ENCODE results near the gene MAZ. TPM values are rescaled to one million over a fixed set of nuclear protein-coding genes. Genes with fewer than 3 reads are reported as not detected.
"Not testable (repeated sequence)": the region's sequence is repeated elsewhere in the genome, so short reads cannot be mapped to it uniquely, and the experiment has no call there.

MAZ gene
- total RNA-seq, 1 donor from 2014 or later, result 161 TPM

GRCh38 chr16:29825145-29826044 is 19.1 kb downstream of the MAZ start:
- peak; percentile 61 for DNase-seq (ENCODE audit: low read depth)

DNA sequence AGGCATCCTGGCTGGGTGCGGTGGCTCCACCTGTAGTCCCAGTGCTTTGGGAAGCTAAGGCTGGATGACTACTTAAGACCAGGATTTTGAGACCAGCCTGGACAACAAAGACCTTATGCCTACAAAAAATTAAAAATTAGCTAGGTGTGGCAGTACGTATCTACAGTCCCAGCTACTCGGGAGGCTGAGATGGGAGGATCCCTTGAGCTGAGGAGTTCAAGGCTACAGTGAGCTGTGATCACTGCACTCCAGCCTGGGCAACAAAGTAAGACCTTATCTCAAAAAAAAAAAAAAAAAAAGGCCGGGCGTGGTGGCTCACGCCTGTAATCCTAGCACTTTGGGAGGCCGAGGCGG is 20.0 kb downstream of the MAZ start:
- DNase-seq (ENCODE audit: low read depth), result no peak

DNA sequence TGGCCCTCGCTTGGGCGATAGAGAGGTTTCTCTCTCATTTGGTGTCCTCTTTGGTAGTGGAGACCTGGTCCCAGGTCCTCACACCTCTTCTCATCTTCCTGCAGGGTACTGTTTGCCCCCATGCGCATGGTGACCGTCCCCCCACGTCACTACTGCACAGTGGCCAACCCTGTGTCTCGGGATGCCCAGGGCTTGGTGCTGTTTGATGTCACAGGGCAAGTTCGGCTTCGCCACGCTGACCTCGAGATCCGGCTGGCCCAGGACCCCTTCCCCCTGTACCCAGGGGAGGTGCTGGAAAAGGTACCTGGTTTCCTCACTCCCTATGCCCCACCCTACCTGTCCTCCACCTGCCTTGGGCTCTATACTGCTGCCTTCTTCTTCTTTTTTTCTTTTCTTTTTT is 24.4 kb downstream of the MAZ start:
- no peak for DNase-seq (ENCODE audit: low read depth)

GRCh38 chr16:29831490-29831889 is 25.2 kb downstream of the MAZ start:
- DNase-seq (ENCODE audit: low read depth), result no peak

DNA sequence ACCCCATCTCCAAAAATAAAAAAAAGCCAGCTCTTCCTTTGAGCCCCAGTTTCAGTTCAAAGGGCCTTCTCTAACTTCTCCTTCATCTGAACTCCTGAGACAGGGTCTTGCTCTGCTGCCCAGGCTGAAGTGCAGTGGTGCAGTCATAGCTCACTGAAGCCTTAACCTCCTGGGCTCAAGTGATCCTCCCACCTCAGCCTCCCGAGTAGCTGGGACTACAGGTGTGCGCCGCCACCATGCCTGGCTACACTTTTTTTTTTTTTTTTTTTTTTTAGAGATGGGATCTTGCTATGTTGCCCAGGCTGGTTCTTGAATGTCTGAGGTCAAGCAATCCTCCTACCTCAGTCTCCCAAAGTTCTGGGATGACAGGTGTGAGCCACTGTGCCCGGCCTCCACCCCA is 26.9 kb downstream of the MAZ start:
- not testable (repeated sequence) for DNase-seq (ENCODE audit: low read depth)

DNA sequence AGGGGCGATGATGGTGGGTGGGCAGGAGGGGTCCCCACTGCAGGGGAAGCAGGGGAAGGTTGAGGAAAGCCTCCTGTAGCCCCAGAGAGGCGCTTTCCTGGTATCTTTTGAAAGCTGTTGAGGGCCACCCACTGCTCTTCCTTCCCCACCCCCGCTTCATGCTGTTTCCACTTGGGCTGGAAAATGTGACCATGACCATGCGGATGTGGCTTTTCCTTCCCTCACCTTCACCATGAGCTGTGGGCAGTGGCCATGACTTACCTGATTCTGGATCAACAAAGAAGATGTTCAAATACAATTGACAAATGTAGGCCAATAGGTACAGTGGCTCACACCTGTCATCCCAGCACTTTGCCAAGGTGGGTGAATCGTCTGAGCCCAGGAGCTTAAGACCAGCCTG is 27.8 kb downstream of the MAZ start:
- no peak for DNase-seq (ENCODE audit: low read depth)

DNA sequence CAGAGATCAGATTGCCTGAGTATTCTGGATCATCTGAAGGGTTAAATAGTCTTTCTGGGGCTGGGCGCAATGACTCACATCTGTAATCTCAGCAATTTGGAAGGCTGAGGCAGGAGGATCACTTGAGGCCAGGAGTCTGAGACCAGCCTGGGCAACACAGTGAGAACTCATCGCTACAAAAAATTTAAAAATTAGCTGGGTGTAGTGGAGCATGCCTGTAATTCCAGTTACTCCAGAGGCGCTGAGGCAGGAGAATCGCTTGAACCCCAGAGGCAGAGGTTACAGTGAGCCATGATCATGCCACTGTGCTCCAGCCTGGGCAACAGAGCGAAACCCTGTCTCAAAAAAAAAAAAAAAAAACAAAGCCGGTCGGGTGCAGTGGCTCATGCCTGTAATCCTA is 29.6 kb downstream of the MAZ start:
- no peak for DNase-seq (ENCODE audit: low read depth)

GRCh38 chr16:29836623-29837022 is 30.3 kb downstream of the MAZ start:
- no peak for DNase-seq (ENCODE audit: low read depth)

- DNase-seq (ENCODE audit: low read depth), result no peak
Observed at GRCh38 chr16:29837841-29838240, 31.5 kb downstream of the MAZ start.

DNA sequence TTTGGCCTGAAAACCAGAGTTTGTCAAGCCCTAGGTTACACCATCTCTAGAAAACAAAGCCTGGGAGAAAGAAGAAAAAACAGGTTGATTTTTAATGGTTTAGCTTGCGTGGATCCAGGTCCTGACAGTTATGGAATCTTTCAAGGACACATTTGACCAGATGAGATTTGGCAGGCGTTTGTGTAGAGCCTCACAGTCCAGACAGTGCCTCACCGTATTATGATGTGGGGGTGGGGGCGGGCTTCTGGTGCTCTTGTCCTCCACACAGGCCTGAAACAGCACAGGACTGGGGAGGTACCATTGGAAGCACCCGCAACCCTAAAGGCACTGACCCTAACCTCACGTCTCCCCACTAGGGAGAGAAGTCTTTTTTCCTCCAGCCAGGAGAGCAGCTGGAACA is 33.5 kb downstream of the MAZ start:
- no peak for DNase-seq (ENCODE audit: low read depth)

GRCh38 chr16:29840240-29840639 is 33.9 kb downstream of the MAZ start:
- DNase-seq (ENCODE audit: low read depth), result no peak

DNA sequence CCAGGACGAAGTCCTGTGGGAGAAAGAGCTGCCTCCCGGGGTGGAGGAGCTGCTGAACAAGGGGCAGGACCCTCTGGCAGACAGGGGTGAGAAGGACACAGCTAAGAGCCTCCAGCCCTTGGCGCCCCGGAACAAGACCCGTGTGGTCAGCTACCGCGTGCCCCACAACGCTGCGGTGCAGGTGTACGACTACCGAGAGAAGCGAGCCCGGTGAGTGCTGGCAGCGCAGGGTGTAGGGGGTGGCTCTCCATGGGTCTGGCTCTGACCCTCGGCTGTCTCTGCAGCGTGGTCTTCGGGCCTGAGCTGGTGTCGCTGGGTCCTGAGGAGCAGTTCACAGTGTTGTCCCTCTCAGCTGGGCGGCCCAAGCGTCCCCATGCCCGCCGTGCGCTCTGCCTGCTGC is 35.3 kb downstream of the MAZ start:
- DNase-seq (ENCODE audit: low read depth), result no peak

DNA sequence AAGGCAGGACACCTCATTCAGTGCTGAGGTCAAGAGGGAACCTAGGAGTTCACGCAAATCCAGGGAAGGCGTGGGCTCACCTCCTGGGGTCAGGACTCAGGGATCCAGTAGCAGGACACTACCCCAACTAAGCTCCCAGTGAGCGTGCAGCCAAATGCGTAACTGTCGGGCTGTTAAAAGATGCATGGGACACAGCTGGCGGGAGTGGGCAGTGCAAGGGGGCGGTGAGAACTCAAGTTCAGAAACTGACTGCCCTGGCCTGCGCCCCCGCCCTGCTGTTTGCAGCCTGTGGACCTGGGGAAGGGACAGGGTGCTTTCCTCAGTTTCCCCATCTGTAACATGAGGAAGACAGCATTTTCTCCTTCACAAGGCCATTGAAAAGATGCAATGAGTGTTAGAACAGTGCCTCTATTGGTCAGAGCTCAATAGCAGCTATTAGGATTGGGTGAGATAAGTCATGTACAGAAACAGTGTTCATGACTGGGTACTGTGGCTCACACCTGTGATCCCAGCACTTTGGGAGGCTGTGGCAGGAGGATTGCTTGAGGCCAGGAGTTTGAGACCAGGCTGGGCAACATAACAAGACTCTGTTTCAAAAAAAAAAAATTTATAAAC is 36.5 kb downstream of the MAZ start:
- no peak for DNase-seq (ENCODE audit: low read depth)

DNA sequence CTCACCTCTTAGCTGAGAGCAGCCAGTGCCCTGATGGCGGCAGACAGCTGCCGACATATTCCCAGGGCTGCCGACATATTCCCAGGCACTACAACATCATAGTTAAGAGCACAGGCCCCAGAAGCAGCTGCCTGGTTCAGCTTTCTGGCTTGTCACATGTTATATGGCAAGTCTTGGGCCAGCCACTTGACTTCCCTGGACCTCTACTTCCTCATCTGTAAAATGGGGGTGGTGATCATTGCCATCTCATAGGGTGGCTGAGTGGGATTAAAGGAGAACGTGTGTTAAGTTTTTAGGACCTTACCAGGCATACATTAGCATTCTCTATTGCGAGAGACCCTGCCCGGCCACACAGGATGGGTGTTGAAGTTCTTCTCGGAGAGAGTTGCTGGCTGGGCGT is 37.6 kb downstream of the MAZ start:
- DNase-seq (ENCODE audit: low read depth), result no peak

- DNase-seq (ENCODE audit: low read depth), result no peak
Observed at GRCh38 chr16:29844575-29845331, 38.4 kb downstream of the MAZ start.

DNA sequence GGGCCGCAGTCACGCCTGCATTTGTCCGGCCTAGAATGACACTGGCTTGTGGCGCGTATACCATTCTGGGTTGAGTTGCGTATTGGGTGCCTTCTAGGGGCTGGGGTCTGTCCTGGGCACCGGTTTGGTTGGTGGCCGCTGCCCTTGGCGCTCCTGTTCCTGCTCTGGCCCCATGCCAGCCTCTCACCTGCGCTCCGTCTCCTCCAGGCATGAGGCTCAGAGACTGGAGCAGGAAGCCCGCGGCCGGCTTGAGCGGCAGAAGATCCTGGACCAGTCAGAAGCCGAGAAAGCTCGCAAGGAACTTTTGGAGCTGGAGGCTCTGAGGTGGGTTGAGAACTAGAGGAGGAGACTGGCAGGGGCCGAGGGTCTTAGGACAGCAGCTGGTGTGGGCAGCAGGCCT is 39.3 kb downstream of the MAZ start:
- DNase-seq (ENCODE audit: low read depth), result no peak

- DNase-seq (ENCODE audit: low read depth), result peak; percentile 50
Observed at GRCh38 chr16:29848420-29849297, 42.3 kb downstream of the MAZ start.

DNA sequence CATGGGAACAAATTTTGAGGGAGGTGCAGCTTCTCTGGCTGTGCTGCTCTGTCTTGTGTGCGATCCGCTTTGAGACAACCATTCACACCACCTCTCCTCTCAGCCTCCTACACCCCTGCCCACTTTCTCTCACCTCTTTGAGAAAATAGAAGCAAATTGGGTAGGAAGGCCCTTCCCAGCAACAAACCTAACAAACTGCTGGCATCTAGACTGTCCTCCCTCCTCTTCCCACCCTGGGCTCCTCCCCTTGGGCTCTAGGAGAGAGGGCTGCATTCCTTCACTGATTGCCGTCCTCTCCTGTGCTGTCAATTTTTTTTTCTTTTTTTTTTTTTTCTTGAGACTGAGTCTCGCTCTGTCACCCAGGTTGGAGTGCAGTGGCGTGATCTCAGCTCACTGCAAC is 43.2 kb downstream of the MAZ start:
- no peak for DNase-seq (ENCODE audit: low read depth)

DNA sequence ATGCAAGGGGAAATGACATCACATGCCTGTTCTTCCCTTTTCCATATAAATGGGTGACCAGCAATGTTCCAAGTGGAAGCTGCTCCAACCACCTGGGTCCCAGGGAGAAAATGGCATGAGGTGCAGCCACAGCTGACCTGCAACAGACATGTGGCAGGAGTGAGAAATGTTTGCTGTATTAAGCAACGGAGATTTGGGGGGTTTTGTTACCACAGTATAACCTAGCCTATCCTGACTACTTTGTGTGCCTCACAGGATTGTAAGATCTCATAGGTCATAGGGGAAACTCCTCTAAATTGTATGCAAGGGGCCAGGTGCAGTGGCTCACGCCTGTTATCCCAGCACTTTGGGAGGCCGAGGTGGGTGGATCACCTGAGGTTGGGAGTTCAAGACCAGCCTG is 44.7 kb downstream of the MAZ start:
- DNase-seq (ENCODE audit: low read depth), result no peak

DNA sequence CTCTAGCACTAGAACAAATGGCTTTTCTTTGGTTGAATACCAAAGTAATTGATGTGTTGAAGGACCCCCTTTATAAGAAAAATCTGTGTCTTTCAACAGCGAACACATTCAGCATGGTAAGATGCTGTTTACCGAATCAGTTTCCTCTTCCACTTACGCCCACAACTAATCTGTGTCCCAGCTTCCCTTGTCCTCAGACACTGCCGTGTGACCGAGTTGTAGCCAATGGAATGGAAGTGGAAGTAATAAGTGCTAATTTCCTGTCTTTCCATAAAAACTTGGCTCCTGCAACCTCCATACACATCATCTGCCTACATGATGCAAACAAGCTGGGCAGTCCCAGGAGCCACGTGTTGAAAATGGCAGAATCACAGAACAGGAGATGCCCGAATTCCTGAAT is 46.3 kb downstream of the MAZ start:
- no peak for DNase-seq (ENCODE audit: low read depth)

DNA sequence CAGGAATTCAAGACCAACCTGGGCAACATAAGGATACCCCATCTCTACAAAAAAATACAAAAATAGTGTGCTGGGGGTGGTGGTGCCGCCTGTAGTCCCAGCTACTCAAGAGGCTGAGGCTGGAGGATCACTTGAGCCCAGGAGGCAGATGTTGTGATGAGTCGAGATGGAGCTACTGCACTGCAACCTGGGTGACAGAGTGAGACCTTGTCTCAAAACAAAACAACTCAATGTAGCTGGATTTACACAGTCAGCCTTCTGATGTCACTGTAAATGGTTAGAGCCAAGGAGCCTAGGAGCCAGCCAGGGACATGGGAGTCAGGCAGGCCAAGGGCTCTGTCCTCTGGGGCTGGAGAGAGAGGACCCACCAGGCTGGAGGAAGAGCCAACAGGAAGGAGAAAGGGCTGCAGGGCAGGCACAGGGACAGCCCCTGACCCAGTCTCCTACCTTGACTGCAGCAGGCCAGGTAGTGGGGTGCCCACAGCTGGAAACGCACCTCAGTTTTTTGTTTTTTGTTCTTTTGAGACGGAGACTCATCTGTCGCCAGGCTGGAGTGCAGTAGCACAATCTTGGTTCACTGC is 48.3 kb downstream of the MAZ start:
- no peak for DNase-seq (ENCODE audit: low read depth)

All from renal cortical epithelial cell (primary cell).